GM21381 (cell line): ENCODE results near the gene ALDH5A1.

Experiments
- ATAC-seq: cut with Tn5 transposase; IDR thresholded peaks from one replicate; pipeline ENCODE4 v1.9.1; 2021; ENCODE audit warnings: mild to moderate bottlenecking, moderate library complexity; ENCODE audit not compliant: unreplicated experiment

Gene ALDH5A1

DNA sequence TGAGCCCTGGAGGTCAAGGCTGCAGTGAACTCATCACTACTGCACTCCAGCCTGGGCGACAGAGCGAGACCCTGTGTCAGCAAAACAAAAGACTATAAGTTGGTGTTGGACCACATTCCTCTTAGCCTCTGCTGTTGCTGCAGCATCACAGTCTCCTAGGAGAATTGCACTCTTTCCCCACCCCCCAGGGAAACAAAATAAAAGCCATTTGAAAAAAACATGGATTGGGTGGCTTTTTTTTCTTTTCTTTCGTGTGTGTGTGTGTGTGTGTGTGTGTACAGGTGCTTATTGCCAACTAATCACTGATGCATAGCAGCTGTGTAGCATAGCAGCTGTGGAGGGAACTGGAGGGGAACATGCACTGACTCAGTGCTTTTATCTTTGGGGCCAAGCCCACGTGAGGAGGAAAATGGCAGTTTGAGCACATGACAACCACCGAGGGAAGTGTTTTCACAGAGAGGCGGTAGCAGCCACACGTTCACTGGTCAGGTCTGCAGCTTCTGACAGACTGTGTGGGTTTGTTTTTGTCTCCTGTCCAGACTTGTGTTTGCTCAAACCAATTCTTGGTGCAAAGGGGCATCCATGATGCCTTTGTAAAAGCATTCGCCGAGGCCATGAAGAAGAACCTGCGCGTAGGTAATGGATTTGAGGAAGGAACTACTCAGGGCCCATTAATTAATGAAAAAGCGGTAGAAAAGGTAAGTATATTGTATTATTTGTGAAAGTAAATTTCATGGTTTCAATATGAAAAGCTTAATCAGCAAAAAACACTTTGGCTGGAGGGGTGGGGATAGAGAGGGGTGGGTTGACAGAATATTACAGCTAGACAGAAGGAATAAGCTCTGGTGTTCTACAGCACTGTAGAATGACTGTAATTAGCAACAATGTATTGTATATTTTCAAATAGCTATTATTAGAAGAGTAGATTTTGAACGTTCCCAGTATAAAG is 27.7 kb downstream of the ALDH5A1 start:
- ATAC-seq: peak; percentile 31

DNA sequence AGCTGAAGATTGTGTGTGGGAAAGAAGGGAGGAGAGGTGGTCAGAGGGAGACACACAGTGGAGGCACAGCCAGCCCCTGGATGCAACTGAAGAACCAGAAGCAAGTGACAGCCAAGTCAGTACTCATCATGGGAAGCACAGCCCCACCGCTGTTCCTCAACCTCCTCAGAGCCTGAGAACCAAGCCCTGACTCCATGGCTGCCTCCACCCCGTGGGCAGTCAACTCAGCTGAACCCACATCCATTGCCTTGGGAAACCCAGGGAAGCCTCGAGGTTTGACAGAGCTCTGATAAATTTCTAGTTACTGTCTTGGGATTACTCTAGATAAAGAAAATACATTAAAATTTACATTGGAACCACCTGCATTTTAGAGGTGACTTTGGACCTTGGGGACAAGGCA is 29.6 kb downstream of the ALDH5A1 start:
- ATAC-seq: no peak

DNA sequence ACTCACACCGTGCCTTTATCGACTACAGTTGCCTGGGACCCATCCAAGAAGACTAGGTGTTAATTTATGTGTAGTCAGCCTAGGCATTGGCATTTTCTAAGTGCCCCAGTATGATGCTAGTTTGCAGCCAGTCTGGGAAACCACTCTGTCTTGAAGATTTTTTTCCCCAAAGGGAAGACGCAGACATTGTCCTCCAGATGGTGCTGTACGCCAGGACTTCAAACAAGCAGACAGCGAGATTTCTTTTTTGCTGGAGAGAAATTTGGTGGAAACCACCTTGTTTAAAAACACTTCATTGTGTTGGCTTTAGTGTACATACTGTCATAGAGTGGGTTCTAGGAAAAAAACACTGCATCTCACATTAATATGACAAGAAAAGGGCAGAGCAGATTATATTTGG is 30.0 kb downstream of the ALDH5A1 start:
- no peak for ATAC-seq

DNA sequence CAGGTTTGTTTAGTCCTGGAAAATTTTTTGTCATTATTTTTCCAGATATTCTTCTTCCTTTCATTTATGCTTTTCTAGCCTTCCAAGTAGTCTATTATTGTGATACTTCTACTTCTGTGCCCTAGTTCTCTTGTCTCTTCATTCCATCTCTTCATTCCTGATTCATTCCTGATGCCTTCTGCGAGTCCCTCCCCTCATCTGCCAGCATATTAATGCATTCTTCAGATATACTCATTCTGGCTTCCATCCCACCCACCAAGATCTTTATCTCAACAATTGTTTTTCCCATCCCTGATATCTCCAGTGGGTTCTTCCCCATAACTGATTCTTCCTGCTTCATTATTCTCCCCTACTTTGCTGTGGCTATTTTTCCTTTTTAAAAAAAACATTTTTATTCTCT is 35.2 kb downstream of the ALDH5A1 start:
- no peak for ATAC-seq

DNA sequence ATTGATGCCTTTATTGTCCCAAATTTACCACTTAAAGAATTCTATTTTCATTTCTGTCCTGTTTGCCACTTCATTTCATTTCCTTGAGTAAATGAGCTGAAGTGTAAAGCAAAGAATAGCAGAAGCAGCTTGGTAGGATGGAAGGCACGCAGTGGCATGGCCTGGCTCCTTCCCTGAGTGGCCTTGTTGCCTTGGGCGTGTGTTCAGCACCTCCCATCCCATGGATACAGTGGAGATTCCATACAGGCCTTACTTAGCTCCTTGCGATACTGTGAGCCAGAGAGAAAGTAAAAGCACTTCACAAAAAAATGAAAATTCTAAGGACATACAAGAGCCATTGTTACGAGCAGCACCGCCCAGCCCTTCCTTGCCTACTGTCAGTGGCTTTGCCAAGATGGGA is 39.6 kb downstream of the ALDH5A1 start:
- ATAC-seq: no peak

DNA sequence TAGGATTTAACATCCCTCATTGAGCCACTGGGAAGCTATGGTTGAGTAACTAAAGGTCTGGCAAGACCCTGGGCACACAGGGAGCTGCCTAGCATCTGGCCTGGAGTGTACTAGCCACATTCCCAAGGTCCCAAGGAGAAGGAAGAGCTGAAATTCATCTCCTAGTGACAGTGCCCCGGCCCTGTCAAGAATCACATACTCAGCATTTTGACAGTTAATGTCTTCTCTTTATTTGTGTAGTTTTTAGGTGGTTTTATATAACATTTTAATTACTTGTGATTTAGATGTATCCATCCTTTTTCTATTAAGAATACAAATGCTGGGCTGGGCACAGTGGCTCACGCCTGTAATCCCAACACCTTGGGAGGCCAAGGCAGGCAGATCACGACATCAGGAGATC is 40.4 kb downstream of the ALDH5A1 start:
- no peak for ATAC-seq

DNA sequence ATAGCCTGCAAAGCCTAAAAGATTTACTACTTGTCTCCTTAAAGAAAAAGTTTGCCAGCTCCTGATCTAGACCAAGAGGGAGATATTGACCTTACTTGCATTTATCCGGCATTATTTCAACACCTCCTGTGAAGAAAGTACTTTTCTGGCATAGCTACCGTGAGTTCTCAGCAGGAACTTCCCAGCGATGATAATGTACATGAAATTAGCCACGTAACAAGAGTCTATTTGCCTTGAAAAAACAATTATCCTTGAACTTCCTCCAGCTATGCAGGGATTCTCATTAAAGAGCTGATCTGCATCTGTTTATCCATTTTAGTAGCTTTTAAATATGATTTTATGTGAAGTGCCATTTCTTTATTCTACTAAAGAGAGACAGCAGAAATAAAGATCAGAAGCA is 41.7 kb downstream of the ALDH5A1 start:
- ATAC-seq: no peak

DNA sequence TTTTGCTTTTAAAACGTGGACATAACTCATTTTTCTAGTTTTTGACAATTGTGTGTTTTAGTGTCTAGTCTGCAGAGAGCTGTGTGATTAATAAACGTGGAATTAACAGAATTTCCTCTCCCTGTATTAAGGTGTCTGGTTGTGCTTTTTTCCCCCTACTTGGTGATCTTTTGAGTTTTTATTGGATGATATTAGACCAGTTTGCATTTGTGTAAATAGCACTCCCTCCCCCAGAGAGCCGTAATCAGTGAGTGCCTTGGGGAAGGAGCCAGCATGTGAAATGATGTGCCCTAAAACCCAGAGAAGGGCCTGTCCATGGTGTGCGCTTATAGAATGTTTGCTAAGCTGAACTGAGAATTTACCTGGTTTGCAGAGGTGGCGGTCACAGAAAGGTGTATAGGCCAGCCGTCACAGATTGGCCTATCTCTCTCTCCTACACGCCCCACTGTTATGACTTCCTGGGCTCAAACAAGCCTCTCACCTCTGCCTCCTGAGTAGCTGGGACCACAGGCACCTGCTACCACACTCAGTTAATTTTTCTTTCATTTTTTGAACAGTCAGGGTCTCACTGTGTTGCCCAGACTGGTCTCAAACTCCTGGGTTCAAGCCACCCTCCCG is 42.4 kb downstream of the ALDH5A1 start:
- ATAC-seq: no peak

DNA sequence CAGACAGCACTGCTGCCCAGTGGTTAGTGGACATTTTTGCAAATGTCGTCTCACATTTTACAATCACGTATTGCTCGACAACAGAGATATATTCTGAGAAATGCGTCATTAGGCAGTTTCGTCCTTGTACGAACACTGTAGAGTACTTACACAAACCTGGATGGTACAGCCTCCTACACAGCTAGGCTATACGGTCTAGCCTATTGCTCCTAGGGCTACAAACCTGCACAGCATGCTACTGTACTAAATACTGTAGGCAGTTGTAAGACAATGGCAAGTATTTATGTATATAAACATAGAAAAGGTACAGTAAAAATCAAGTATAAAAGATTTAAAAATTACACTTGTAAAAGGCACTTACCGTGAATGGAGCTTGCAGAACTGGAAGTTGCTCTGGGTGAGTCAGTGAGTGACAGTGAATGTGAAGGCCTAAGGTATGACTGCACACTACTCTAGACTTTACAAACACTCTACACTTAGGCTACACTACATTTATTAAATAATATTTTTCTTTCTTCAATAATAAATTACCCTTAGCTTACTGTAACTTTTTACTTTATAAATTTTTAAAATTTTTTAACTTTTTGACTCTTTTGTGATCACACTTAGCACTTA is 43.1 kb downstream of the ALDH5A1 start:
- no peak for ATAC-seq

DNA sequence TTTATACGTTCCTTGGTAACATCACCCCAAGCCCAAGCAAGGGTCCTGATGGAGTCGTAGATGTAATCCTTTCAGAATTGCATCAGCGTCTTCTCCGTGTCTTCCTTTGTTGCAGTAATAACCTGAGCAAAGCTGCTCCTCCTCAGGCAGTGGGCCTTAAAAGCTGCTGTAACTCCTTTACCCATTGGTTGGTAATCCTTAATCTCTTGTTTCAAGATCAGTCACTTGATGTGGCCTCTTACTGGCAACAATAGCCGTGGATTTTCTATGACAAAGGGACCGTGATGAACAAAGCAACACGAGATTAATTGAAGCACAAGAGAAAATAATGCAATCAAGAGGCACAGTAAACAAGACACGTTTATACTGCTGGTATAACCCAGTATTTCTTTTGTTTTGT is 44.6 kb downstream of the ALDH5A1 start:
- no peak for ATAC-seq

DNA sequence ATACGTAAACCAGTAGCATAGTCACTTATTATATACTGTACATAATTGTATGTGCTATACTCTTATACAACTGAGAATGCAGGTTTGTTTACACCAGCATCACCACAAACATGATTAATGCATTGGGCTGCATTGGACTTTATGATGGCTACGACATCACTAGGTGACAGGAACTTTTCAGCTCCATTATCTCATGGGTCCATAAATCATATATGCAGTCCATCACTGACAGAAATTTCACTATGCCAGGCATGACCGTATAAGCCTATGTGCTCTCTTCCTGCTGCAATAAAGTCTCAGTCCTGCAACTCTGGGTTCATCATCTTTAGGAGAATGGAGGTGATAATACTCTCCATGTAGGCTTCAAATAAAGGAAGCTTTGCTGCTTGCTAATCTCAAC is 45.4 kb downstream of the ALDH5A1 start:
- ATAC-seq: no peak

DNA sequence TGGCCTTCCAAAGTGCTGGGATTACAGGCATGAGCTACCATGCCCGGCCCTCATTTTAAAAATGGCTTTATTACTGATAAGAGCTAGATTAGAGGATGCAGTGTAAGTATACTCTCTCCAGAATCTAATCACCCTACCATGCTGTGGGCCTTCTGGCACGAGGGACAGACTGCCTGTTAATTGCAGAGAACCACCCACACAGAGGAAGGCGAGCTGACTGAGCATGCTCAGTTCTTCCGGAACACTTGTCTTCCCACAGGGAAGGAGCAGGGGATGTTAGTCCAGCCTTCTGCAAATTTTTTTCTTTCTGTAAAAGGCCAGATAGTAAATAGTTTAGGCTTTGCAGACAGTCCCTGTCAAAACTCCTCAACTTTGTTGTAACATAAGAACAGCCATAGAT is 48.9 kb downstream of the ALDH5A1 start:
- ATAC-seq: no peak

DNA sequence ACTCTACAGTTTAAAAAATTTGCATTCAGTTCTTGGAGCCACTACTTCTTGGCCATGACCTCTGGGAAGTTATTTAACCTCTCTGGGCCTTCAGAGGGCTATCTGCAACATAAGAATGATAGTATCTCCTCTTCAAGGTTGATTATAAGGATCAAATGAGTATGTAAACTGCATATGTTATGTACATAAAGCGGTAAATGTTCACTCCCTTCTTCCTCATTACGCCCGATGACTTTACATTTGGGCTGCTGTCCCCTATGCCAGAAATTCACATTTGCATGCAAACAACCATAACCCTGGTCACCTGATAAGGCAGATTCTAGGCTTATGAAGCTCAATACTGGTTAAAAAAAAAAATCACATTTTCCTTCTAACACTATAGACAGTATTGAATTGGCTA is 50.4 kb downstream of the ALDH5A1 start:
- no peak for ATAC-seq

DNA sequence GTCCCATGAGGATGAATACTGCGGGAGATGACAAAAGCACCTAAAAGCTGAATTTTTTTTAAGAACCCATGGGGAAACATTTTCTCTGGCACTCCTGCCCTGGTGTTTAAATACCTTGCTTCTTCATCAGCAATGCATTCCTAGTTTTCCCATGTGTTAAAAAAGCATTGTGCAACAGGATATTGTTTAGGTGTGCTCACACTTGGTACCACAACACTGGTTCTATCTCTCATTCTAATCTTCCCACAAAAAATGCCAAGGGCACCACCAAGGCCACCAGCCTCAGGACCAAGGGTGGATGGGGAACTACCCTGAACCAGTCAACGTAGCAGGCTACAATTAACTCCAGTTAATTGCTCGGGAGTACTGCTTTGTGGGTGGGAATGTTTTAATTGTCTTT is 50.9 kb downstream of the ALDH5A1 start:
- no peak for ATAC-seq

DNA sequence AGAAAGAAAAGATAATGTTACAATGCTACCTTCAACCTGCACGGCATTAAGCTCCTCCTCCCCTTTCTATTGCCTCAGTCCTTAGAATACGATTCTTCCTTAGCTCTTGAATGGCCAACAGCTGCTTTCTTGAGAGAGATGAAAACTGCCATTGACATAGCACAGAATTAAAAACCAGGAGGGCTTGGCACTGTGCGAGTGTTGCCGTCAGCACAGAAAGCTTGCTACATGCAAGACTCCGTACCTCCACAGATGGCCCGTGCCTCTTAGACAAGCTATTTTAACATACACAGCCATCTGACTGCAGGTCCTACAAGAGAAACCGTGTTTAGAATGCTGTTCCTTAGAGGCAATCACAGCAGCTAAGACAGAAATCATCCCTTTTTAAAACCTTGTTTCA is 51.7 kb downstream of the ALDH5A1 start:
- no peak for ATAC-seq

DNA sequence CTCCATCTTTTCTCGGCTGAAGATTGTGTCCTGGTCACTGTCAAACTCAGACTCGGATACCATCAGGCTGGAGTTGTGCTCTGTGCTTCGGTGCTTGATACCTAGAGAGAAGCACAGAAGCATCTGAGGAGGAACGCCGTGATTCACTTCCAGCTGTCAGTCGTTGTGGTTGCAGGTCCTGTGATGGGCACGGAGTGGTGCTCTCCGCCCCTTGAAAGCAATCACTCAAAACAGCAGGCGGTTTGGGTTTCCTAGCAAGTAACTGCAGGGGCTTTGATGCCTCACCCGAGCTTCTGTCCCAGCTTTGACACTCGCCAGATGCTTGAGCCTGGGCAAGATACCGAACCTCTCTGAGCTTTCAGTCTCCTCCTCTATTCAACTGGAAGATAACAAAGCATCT is 52.5 kb downstream of the ALDH5A1 start:
- ATAC-seq: peak; percentile 68

DNA sequence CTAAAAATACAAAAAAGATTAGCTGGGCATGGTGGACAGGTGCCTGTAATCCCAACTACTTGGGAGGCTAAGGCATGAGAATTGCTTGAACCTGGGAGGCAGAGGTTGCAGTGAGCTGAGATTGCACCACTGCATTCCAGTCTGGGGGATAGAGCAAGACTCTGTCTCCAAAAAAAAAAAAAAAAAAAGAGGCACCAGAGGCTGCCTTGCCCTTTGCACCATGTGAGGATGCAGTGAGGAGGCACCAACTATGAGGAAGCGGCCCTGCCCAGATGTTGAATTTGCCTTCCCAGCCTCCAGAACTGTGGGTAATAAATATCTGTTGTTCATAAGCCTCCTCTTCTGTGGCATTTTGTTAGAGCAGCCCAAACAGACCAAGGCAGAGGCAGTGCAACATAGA is 54.4 kb downstream of the ALDH5A1 start:
- no peak for ATAC-seq

DNA sequence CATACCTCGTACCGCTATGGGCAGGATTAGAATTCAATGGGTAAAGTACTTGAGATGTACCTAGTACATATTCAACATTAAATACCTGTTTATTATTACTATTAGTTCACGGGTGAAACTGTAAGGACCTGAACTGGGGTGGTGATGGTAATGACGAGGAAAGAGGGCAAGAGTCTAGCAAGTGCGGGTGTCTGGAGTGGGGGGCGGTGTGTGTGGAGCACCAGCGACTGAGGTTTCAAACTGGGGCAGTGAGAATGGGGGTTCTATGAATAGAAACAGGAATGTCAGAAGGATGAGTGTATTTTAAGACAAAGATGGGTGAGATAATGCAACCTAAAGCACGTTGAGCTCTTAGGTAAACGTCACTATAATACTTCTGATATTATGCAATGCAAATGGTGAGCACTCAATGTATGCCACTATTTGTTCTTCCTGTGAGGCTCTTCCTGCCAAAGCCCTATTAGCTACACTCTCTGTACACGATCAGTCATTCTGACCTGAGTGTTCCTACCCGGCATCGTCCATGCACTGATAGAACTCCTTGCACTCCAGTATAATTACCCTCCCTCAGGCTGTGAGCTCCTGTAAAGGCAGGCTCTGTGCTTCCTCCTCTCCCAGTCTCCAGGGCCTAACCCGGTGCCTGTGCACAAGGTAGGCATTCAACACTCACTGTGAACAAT is 55.0 kb downstream of the ALDH5A1 start:
- ATAC-seq: no peak

DNA sequence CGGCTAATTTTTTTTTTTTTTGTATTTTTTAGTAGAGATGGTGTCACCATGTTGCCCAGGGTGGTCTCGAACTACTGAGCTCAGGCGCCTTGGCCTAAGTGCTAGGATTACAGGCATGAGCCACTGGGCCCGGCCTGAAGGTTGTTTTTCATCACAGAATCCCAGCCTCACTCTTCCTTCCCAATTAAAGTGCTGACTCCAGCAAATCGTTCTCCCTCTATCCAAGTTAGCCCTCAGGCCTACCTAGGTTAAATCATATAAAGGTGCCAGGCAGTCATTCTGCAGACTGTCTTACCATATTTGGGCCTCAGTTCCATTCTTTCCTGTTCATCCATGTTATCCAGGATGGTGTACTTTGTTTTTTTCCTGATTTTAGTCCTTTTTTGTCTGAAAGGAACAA is 56.4 kb downstream of the ALDH5A1 start:
- ATAC-seq: no peak

DNA sequence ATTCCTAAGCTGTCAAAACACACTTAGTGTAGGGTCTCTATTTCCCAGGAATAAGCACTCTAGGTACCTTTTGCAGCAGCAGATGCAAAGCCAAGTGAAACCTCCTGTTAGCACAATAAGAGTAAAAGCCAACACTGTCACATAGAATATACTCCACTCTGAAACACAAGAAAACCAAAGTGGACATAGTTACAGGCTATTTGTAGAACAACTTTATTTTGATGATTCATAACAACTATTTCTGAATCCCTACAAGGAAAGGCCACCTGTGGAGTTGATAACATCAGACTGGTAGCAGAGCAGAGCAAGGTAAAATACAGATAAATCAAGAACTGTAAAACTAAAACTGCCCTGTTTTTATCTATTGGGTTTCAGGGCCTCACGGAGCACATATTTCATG is 59.7 kb downstream of the ALDH5A1 start:
- ATAC-seq: no peak

DNA sequence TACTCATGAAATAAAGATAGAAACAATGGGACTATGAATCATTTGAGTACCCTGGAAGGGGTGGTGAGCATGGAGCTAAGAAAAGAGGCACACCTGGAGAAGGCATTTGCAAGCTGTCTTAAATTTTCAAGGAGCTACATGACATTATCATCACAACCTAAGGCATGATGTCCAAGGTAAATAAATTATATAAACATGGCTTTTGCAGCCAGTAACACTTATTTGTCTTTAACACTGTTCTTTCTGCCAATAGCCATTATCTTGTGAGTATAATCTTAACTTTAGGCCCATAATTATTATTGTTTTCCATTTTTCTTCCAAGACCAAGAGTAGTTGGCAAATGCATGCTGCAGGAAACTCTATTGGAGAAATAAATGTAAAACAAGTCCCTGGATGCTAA is 63.7 kb downstream of the ALDH5A1 start:
- no peak for ATAC-seq

DNA sequence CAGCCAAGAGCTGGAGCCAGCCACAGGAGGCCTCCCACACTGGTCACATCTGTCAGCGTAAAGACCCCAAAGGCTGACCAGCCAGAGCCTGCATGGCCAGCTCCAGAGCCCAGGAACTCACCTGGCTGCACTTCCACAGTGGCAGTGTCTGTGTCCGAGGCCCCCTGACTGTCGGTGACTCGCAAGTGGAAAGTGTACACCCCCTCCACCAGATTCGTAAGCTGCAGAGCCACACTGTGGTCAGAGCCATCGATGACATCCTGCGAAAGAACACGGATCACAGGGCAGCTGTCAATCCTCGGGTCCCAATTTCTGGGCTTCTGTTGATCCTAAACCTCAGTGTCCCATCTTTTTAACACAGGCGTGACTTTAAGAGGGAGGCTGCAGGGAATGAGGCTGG is 69.3 kb downstream of the ALDH5A1 start:
- no peak for ATAC-seq
